ENCODE results near the gene PACSIN3.
A peak's percentile ranks its signal among the peaks of the same experiment; 100 is the strongest.
"Not testable (repeated sequence)": the region's sequence is repeated elsewhere in the genome, so short reads cannot be mapped to it uniquely, and the experiment has no call there.

PACSIN3 gene

GRCh38 chr11:47198161-47198560 is 11.9 kb upstream of the PACSIN3 start:
- DNase-seq (ENCODE audit: low read depth in 2 of 3, low spot score in 2 of 3): not testable (repeated sequence)

GRCh38 chr11:47192111-47192510 is 5.9 kb upstream of the PACSIN3 start:
- no peak for DNase-seq (ENCODE audit: low read depth in 2 of 3, low spot score in 2 of 3)

- DNase-seq (ENCODE audit: low read depth in 2 of 3, low spot score in 2 of 3): not testable (repeated sequence)
Observed at GRCh38 chr11:47191137-47191536, 4.9 kb upstream of the PACSIN3 start.

- DNase-seq (ENCODE audit: low read depth in 2 of 3, low spot score in 2 of 3): no peak
Observed at GRCh38 chr11:47189100-47189834, 3.0 kb upstream of the PACSIN3 start.

GRCh38 chr11:47188259-47188658 is 2.0 kb upstream of the PACSIN3 start:
- DNase-seq (ENCODE audit: low read depth in 2 of 3, low spot score in 2 of 3): no peak

- DNase-seq (ENCODE audit: low read depth in 2 of 3, low spot score in 2 of 3): no peak
Observed at GRCh38 chr11:47187723-47188122, 1.5 kb upstream of the PACSIN3 start.

- peak in 1 of 3 experiments; percentile 32 for DNase-seq (ENCODE audit: low read depth in 2 of 3, low spot score in 2 of 3)
Observed at GRCh38 chr11:47186700-47187695, 764 bp upstream of the PACSIN3 start.

GRCh38 chr11:47185305-47186075 is 744 bp downstream of the PACSIN3 start:
- DNase-seq (ENCODE audit: low read depth in 2 of 3, low spot score in 2 of 3): no peak

- DNase-seq (ENCODE audit: low read depth in 2 of 3, low spot score in 2 of 3): no peak
Observed at GRCh38 chr11:47184711-47185304, 1.4 kb downstream of the PACSIN3 start.

GRCh38 chr11:47183969-47184368 is 2.3 kb downstream of the PACSIN3 start:
- no peak for DNase-seq (ENCODE audit: low read depth in 2 of 3, low spot score in 2 of 3)

GRCh38 chr11:47183031-47183856 is 3.0 kb downstream of the PACSIN3 start:
- no peak for DNase-seq (ENCODE audit: low read depth in 2 of 3, low spot score in 2 of 3)

GRCh38 chr11:47182380-47182779 is 3.9 kb downstream of the PACSIN3 start:
- no peak for DNase-seq (ENCODE audit: low read depth in 2 of 3, low spot score in 2 of 3)

- DNase-seq (ENCODE audit: low read depth in 2 of 3, low spot score in 2 of 3): no peak
Observed at GRCh38 chr11:47181271-47181670, 5.0 kb downstream of the PACSIN3 start.

- DNase-seq (ENCODE audit: low read depth in 2 of 3, low spot score in 2 of 3): no peak
Observed at GRCh38 chr11:47180006-47180787, 6.0 kb downstream of the PACSIN3 start.

- DNase-seq (ENCODE audit: low read depth in 2 of 3, low spot score in 2 of 3): no peak
Observed at GRCh38 chr11:47179655-47179991, 6.6 kb downstream of the PACSIN3 start.

GRCh38 chr11:47178737-47179654 is 7.2 kb downstream of the PACSIN3 start:
- DNase-seq (ENCODE audit: low read depth in 2 of 3, low spot score in 2 of 3): no peak

- no peak for DNase-seq (ENCODE audit: low read depth in 2 of 3, low spot score in 2 of 3)
Observed at GRCh38 chr11:47178316-47178715, 7.9 kb downstream of the PACSIN3 start.

- DNase-seq (ENCODE audit: low read depth in 2 of 3, low spot score in 2 of 3): no peak
Observed at GRCh38 chr11:47177846-47178245, 8.4 kb downstream of the PACSIN3 start.
